Neural cell (in vitro differentiated cells): ENCODE measurements around the gene BLM. TPM values are rescaled to one million over a fixed set of nuclear protein-coding genes. Genes with fewer than 3 reads are reported as not detected.
"Not testable (repeated sequence)": the region's sequence is repeated elsewhere in the genome, so short reads cannot be mapped to it uniquely, and the experiment has no call there.

ENCODE experiments used
- H2AFZ ChIP-seq: fragments of 200-600, 300-800 bp; sonication (generic), shearing (Covaris generic); 2 replicates; pipeline ENCODE4 v1.6.0; 2014; ENCODE audit warnings: low read depth, mild to moderate bottlenecking, antibody characterized with exemption, low read length, moderate library complexity
- H3F3A ChIP-seq: fragments of 200-600 bp; shearing (Covaris generic); 2 replicates; pipeline ENCODE4 v1.6.1; 2016; ENCODE audit warnings: mild to moderate bottlenecking, moderate library complexity, mixed read lengths, antibody characterized with exemption, low read length; ENCODE audit not compliant: insufficient read depth, poor library complexity, severe bottlenecking
- H3K27ac ChIP-seq: fragments of 200-600, 300-800 bp; sonication (generic), shearing (Covaris generic); 2 replicates; pipeline ENCODE4 v1.5.1; 2014; ENCODE audit warnings: mild to moderate bottlenecking, low read length, moderate library complexity
- H3K27me3 ChIP-seq: fragments of 300-800, 200-600 bp; sonication (generic), shearing (Covaris generic); 2 replicates; pipeline ENCODE4 v1.6.0; 2014; ENCODE audit warnings: mild to moderate bottlenecking, low read depth, low read length, moderate library complexity; ENCODE audit not compliant: insufficient read depth
- H3K36me3 ChIP-seq: fragments of 300-800, 200-600 bp; sonication (generic), shearing (Covaris generic); 2 replicates; pipeline ENCODE4 v1.5.1; 2014; ENCODE audit warnings: mild to moderate bottlenecking, antibody characterized with exemption, low read length, moderate library complexity; ENCODE audit not compliant: insufficient read depth
- H3K4me2 ChIP-seq: fragments of 300-800, 200-600 bp; sonication (generic), shearing (Covaris generic); 2 replicates; pipeline ENCODE4 v1.6.0; 2014; ENCODE audit warnings: mild to moderate bottlenecking, low read length
- H3K4me3 ChIP-seq: fragments of 300-800, 200-600 bp; sonication (generic), shearing (Covaris generic); 2 replicates; pipeline ENCODE4 v1.5.1; 2014; ENCODE audit warnings: mild to moderate bottlenecking, low read length, moderate library complexity
- H3K79me2 ChIP-seq: fragments of 200-600 bp; shearing (Covaris generic); replicated peaks from 2 replicates; pipeline ENCODE4 v1.6.0; 2014; ENCODE audit warnings: mild to moderate bottlenecking, low read length, moderate library complexity; ENCODE audit not compliant: insufficient read depth
- H3K9ac ChIP-seq: fragments of 300-800, 200-600 bp; sonication (generic), shearing (Covaris generic); 2 replicates; pipeline ENCODE4 v1.6.1; 2016; ENCODE audit warnings: mild to moderate bottlenecking, low read length, mixed read lengths
- H3K9me2 ChIP-seq: fragments of 200-600 bp; shearing (Covaris generic); 2 replicates; pipeline ENCODE4 v1.6.1; 2016; ENCODE audit warnings: mild to moderate bottlenecking, low read length, mixed read lengths; ENCODE audit not compliant: insufficient read depth
- H3K9me3 ChIP-seq: fragments of 200-600, 300-800 bp; sonication (generic), shearing (Covaris generic); 2 replicates; pipeline ENCODE4 v1.6.1; 2016; ENCODE audit warnings: mild to moderate bottlenecking, mixed run types, low read length, moderate library complexity, mixed read lengths
- H4K20me1 ChIP-seq: fragments of 200-600 bp; shearing (Covaris generic); 2 replicates; pipeline ENCODE4 v1.6.1; 2016; ENCODE audit warnings: mild to moderate bottlenecking, mixed run types; ENCODE audit not compliant: insufficient read depth
- CTCF ChIP-seq: fragments of 450-650 bp; IDR thresholded peaks from 2 replicates; pipeline ENCODE4 v1.5.1; 2014; ENCODE audit warnings: antibody characterized with exemption, mild to moderate bottlenecking, moderate library complexity; ENCODE audit not compliant: poor library complexity, severe bottlenecking
- EP300 ChIP-seq: fragments of 450-650 bp; conservative IDR thresholded peaks from 2 replicates; pipeline ENCODE4 v1.6.1; 2014; ENCODE audit warnings: antibody characterized with exemption, mild to moderate bottlenecking, moderate library complexity; ENCODE audit not compliant: poor library complexity, severe bottlenecking
- EZH2 ChIP-seq: fragments of 200-600, 300-800 bp; shearing (Covaris generic), sonication (generic); IDR thresholded peaks from 2 replicates; pipeline ENCODE4 v1.6.1; 2014; ENCODE audit warnings: antibody characterized with exemption, low read length, borderline replicate concordance, mild to moderate bottlenecking; ENCODE audit not compliant: insufficient read depth, poor library complexity, severe bottlenecking
- MXI1 ChIP-seq: fragments of 450-650 bp; conservative IDR thresholded peaks from 2 replicates; pipeline ENCODE4 v1.6.1; 2014; ENCODE audit warnings: antibody characterized with exemption, mild to moderate bottlenecking; ENCODE audit not compliant: poor library complexity, severe bottlenecking
- POLR2AphosphoS5 ChIP-seq: IDR thresholded peaks from 2 replicates; pipeline ENCODE4 v1.6.1; 2012
- RAD21 ChIP-seq: fragments of 450-650 bp; conservative IDR thresholded peaks from 2 replicates; pipeline ENCODE4 v1.6.1; 2014; ENCODE audit warnings: antibody characterized with exemption, mild to moderate bottlenecking, moderate library complexity
- REST ChIP-seq: IDR thresholded peaks from 2 replicates; pipeline ENCODE4 v1.6.1; 2012; ENCODE audit warnings: borderline replicate concordance
- SMC3 ChIP-seq: fragments of 450-650 bp; conservative IDR thresholded peaks from 2 replicates; pipeline ENCODE4 v1.6.1; 2014; ENCODE audit warnings: antibody characterized with exemption, mild to moderate bottlenecking, moderate library complexity; ENCODE audit not compliant: poor library complexity
- polyA plus RNA-seq: library from polyadenylated mRNA; depleted of rRNA; stranded (reverse); fragments of >200 nt; gene quantifications from 2 replicates; pipeline ENCODE4 v1.2.3, GENCODE V29; 2014

The BLM gene
- polyA plus RNA-seq, 1 donor from 2014 or later = 4.5 TPM

GRCh38 chr15:90823455-90823974 lies 106.4 kb downstream of the BLM start:
- Histone ChIP-seq H3K9me3 (no peaks in the 10 kb centered on the region), H3K36me3 (no peaks in the 10 kb centered on the region), H3K9me2 (no peaks in the 10 kb centered on the region), H3F3A (no peaks in the 10 kb centered on the region), H3K79me2 (no peaks in the 10 kb centered on the region), H3K27me3 (no peaks in the 10 kb centered on the region), H3K9ac (no peak overlapping the region), H3K4me2 (no peak overlapping the region), H2AFZ (no peak overlapping the region), H3K27ac (no peak overlapping the region), H3K4me3 (no peak overlapping the region), H4K20me1 (no peaks in the 10 kb centered on the region)
- no peak for TF ChIP-seq SMC3
- TF ChIP-seq MXI1 = no peak
- no peak for TF ChIP-seq CTCF
- no peak for TF ChIP-seq EZH2

- not testable (repeated sequence) for H3K4me3 ChIP-seq, H3K4me2 ChIP-seq, H3K27me3 ChIP-seq, H3K9ac ChIP-seq, H3K79me2 ChIP-seq, H3K9me3 ChIP-seq, H2AFZ ChIP-seq, H4K20me1 ChIP-seq, H3K36me3 ChIP-seq, H3K9me2 ChIP-seq, H3K27ac ChIP-seq, H3F3A ChIP-seq
Observed at GRCh38 chr15:90825115-90825899, 108.2 kb downstream of the BLM start.

GRCh38 chr15:90826206-90826885 lies 109.2 kb downstream of the BLM start:
- H3K27me3 ChIP-seq, H3K36me3 ChIP-seq, H3K4me3 ChIP-seq, H3K9me2 ChIP-seq, H4K20me1 ChIP-seq, H3K9me3 ChIP-seq, H3K27ac ChIP-seq, H3K9ac ChIP-seq, H3K4me2 ChIP-seq, H3K79me2 ChIP-seq, H2AFZ ChIP-seq, H3F3A ChIP-seq: not testable (repeated sequence)

GRCh38 chr15:90826886-90827435 lies 109.8 kb downstream of the BLM start:
- Histone ChIP-seq H3K9ac (no peak overlapping the region), H3F3A (no peaks in the 10 kb centered on the region), H3K4me3 (no peak overlapping the region), H3K4me2 (no peak overlapping the region), H3K27me3 (no peaks in the 10 kb centered on the region), H3K27ac (no peak overlapping the region), H3K79me2 (no peaks in the 10 kb centered on the region), H3K36me3 (no peaks in the 10 kb centered on the region), H3K9me2 (no peaks in the 10 kb centered on the region), H2AFZ (no peak overlapping the region), H3K9me3 (no peaks in the 10 kb centered on the region), H4K20me1 (no peaks in the 10 kb centered on the region)
- TF ChIP-seq RAD21 (no peak), EP300 (no peak), CTCF (no peak), REST (no peak), POLR2AphosphoS5 (no peak), MXI1 (no peak), SMC3 (no peak)
